ENCODE measurements around the gene KLRC4. TPM values are rescaled to one million over a fixed set of nuclear protein-coding genes. Genes with fewer than 3 reads are reported as not detected.

KLRC4 gene, protein sequence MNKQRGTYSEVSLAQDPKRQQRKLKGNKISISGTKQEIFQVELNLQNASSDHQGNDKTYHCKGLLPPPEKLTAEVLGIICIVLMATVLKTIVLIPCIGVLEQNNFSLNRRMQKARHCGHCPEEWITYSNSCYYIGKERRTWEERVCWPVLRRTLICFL
- under 1 TPM in 1 of 2 donors, not detected in 1; 0.96 TPM for total RNA-seq

GRCh38 chr12:10409392-10409791 lies at the start of gene KLRC4:
Gene KLRC4 (minus strand): TSS chr12:10409757. CDS start chr12:10409575, 182 bp downstream.
- no peaks in the 10 kb centered on the region for H3K9me3 ChIP-seq
- 0% methylated on average over 1 of the region's 1 CpG for WGBS
- H3K4me1 ChIP-seq (replicated peaks): no peaks in the 10 kb centered on the region
- no peaks in the 10 kb centered on the region for H3K36me3 ChIP-seq
- TF ChIP-seq POLR2A (IDR thresholded peaks at IDR 0.05) (no peak), POLR2AphosphoS5 (IDR thresholded peaks at IDR 0.05) (no peak)
- TF ChIP-seq, protein P1, sequence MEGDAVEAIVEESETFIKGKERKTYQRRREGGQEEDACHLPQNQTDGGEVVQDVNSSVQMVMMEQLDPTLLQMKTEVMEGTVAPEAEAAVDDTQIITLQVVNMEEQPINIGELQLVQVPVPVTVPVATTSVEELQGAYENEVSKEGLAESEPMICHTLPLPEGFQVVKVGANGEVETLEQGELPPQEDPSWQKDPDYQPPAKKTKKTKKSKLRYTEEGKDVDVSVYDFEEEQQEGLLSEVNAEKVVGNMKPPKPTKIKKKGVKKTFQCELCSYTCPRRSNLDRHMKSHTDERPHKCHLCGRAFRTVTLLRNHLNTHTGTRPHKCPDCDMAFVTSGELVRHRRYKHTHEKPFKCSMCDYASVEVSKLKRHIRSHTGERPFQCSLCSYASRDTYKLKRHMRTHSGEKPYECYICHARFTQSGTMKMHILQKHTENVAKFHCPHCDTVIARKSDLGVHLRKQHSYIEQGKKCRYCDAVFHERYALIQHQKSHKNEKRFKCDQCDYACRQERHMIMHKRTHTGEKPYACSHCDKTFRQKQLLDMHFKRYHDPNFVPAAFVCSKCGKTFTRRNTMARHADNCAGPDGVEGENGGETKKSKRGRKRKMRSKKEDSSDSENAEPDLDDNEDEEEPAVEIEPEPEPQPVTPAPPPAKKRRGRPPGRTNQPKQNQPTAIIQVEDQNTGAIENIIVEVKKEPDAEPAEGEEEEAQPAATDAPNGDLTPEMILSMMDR (IDR thresholded peaks at IDR 0.05): no peak
- no peak within 1 kb of the TSS for H3K4me3 ChIP-seq
- intact Hi-C loops (cut with DNase I): no loop called here
- no peaks in the 10 kb centered on the region for H3K27me3 ChIP-seq (replicated peaks; ENCODE audit: insufficient read depth)
- no peak for DNase-seq (ENCODE audit: low spot score)
- H3K27ac ChIP-seq: no peak within 1 kb of the TSS

GRCh38 chr12:10457760-10458159 lies 48.2 kb upstream of the KLRC4 start:
- no peaks in the 10 kb centered on the region for H3K36me3 ChIP-seq
- TF ChIP-seq POLR2AphosphoS5 (IDR thresholded peaks at IDR 0.05) (no peak), POLR2A (IDR thresholded peaks at IDR 0.05) (no peak)
- TF ChIP-seq, protein P1 (IDR thresholded peaks at IDR 0.05): no peak
- no peaks in the 10 kb centered on the region for H3K4me1 ChIP-seq (replicated peaks)
- intact Hi-C loops (cut with DNase I): no loop called here
- H3K4me3 ChIP-seq: no peak overlapping the region
- 97% methylated on average over 3 of the region's 3 CpGs for WGBS
- no peaks in the 10 kb centered on the region for H3K27me3 ChIP-seq (replicated peaks; ENCODE audit: insufficient read depth)
- H3K9me3 ChIP-seq: no peaks in the 10 kb centered on the region
- H3K27ac ChIP-seq: no peak overlapping the region
- no peak for DNase-seq (ENCODE audit: low spot score)

DNA sequence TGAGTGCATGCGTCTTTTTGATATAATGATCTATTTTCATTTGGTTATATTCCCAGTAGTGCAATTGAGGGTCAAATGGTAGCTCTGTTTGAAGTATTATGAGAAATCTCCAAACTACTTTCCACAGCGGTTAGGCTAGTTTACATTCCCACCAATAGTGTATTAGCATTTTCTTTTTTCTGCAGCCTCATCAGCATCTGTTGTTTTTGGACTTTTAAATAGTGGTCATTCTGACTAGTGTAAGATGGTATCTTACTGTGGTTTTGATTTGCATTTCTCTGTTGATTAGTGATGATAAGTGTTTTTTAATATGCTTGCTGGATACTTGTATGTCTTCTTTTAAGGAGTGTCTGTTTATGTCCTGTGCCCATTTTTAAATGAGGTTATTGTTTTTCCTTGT lies 47.3 kb upstream of the KLRC4 start:
- H3K4me3 ChIP-seq: no peak overlapping the region
- H3K27ac ChIP-seq: no peak overlapping the region
- 91% methylated on average over 2 of the region's 2 CpGs for WGBS
- TF ChIP-seq, protein P1 (IDR thresholded peaks at IDR 0.05): no peak
- TF ChIP-seq POLR2A (IDR thresholded peaks at IDR 0.05) (no peak), POLR2AphosphoS5 (IDR thresholded peaks at IDR 0.05) (no peak)
- DNase-seq (ENCODE audit: low spot score): no peak
- H3K4me1 ChIP-seq (replicated peaks): no peaks in the 10 kb centered on the region
- intact Hi-C loops (cut with DNase I): no loop called here
- H3K27me3 ChIP-seq (replicated peaks; ENCODE audit: insufficient read depth): no peaks in the 10 kb centered on the region
- no peaks in the 10 kb centered on the region for H3K9me3 ChIP-seq
- no peaks in the 10 kb centered on the region for H3K36me3 ChIP-seq

DNA sequence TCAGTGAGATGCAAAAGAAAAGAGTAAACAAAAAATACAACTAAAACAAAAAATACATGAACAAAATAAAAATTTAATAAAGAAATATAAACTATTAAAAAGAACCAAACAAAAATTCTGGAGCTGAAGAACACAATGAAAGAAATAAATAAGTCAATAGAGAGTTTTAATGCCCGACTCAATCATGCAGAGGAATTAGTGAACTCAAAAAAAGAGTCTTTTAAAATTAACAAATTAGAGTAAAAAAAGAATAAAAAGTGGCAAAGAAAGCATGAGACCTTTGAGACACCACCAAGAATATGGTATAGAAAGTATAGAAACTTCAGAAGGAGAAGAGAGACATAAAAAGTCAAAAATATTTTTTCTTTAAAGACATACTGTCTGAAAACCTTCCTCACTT lies 46.2 kb upstream of the KLRC4 start:
- H3K9me3 ChIP-seq: no peaks in the 10 kb centered on the region
- H3K4me1 ChIP-seq (replicated peaks): no peaks in the 10 kb centered on the region
- intact Hi-C loops (cut with DNase I): no loop called here
- TF ChIP-seq POLR2AphosphoS5 (IDR thresholded peaks at IDR 0.05) (no peak), POLR2A (IDR thresholded peaks at IDR 0.05) (no peak)
- no peaks in the 10 kb centered on the region for H3K27me3 ChIP-seq (replicated peaks; ENCODE audit: insufficient read depth)
- H3K4me3 ChIP-seq: no peak overlapping the region
- WGBS: 97% methylated on average over 1 of the region's 1 CpG
- no peaks in the 10 kb centered on the region for H3K36me3 ChIP-seq
- no peak for DNase-seq (ENCODE audit: low spot score)
- no peak overlapping the region for H3K27ac ChIP-seq

- intact Hi-C loops (cut with DNase I): no loop called here
- WGBS: 41% methylated on average over 1 of the region's 1 CpG
- TF ChIP-seq, protein P1 (IDR thresholded peaks at IDR 0.05): no peak
- TF ChIP-seq POLR2A (IDR thresholded peaks at IDR 0.05): no peak
- TF ChIP-seq POLR2AphosphoS5 (IDR thresholded peaks at IDR 0.05): no peak
These were observed 45.0 kb upstream of the KLRC4 start for GRCh38 chr12:10454531-10454930.

More at GRCh38 chr12:10454531-10454930, 45.0 kb upstream of the KLRC4 start:
- H3K4me3 ChIP-seq: no peak overlapping the region
- H3K9me3 ChIP-seq: no peaks in the 10 kb centered on the region
- H3K36me3 ChIP-seq: no peaks in the 10 kb centered on the region
- no peak overlapping the region for H3K27ac ChIP-seq
- H3K4me1 ChIP-seq (replicated peaks): no peaks in the 10 kb centered on the region
- no peak for DNase-seq (ENCODE audit: low spot score)
- H3K27me3 ChIP-seq (replicated peaks; ENCODE audit: insufficient read depth): no peaks in the 10 kb centered on the region

Data from prostate gland (tissue), 2 donors.